ENCODE results near the gene CDC42SE1. TPM values are rescaled to one million over a fixed set of nuclear protein-coding genes. Genes with fewer than 3 reads are reported as not detected.

The CDC42SE1 gene
- 10 to 100 TPM; 13.2 to 31.7 (median 22.8) TPM for total RNA-seq

GRCh38 chr1:151059109-151060006 is at the start of gene CDC42SE1:
TSS of gene CDC42SE1 (minus strand) at chr1:151059622. CDS start at chr1:151055730, 3,892 bp downstream.
- Histone ChIP-seq H3K27ac (peak within 1 kb of the TSS; percentile 90 to 98 (median 94)), H3K9me3 (no peaks in the 10 kb centered on the region), H3K27me3 (no peaks in the 10 kb centered on the region), H3K36me3 (peaks cover 6 to 19% of the 10 kb centered on the region in 2 donors), H3K4me3 (peak within 1 kb of the TSS; percentile 90 to 98 (median 94)), H3K4me1 (peaks cover 28 to 35% of the 10 kb centered on the region in 2 donors)
- ATAC-seq (peak; percentile 89), DNase-seq (peak; percentile 64 to 75)
- in situ Hi-C loops (cut with MboI; ENCODE audit: low sequenced_read_pairs in 4 of 4): no loop called here
- intact Hi-C loops (cut with DNase I; ENCODE audit: low total_unique reads): loop anchor here (1.0 to 5.0 kb wide), 2 partner anchors 35 to 52 kb away; partner anchors contain the start of genes MINDY1 and PRUNE1
- TF ChIP-seq POLR2A (IDR thresholded peaks at IDR 0.05) (peak; percentile 88 to 94), CTCF (IDR thresholded peaks at IDR 0.05 in 4 of 5, conservative IDR thresholded peaks at IDR 0.05 in 1 of 5) (peak; percentile 77 to 94 (median 91))

GRCh38 chr1:151108331-151108730 is 48.9 kb upstream of the CDC42SE1 start:
- peaks cover 0 to under 1% of the 10 kb centered on the region in 2 donors for H3K4me1 ChIP-seq
- peaks cover 0 to 21% of the 10 kb centered on the region in 2 donors for H3K36me3 ChIP-seq
- TF ChIP-seq CTCF (IDR thresholded peaks at IDR 0.05 in 4 of 5, conservative IDR thresholded peaks at IDR 0.05 in 1 of 5) (no peak), POLR2A (IDR thresholded peaks at IDR 0.05) (no peak)
- no peaks in the 10 kb centered on the region for H3K9me3 ChIP-seq
- no peaks in the 10 kb centered on the region for H3K27me3 ChIP-seq
- ATAC-seq (no peak), DNase-seq (no peak)
- intact Hi-C loops (cut with DNase I; ENCODE audit: low total_unique reads): no loop called here
- in situ Hi-C loops (cut with MboI; ENCODE audit: low sequenced_read_pairs in 4 of 4): loop anchor here in 1 of 4 donors (10.0 kb wide), 1 partner anchor 46 kb away; the partner anchor contains the start of gene TNFAIP8L2
- no peak overlapping the region for H3K27ac ChIP-seq
- no peak overlapping the region for H3K4me3 ChIP-seq

DNA sequence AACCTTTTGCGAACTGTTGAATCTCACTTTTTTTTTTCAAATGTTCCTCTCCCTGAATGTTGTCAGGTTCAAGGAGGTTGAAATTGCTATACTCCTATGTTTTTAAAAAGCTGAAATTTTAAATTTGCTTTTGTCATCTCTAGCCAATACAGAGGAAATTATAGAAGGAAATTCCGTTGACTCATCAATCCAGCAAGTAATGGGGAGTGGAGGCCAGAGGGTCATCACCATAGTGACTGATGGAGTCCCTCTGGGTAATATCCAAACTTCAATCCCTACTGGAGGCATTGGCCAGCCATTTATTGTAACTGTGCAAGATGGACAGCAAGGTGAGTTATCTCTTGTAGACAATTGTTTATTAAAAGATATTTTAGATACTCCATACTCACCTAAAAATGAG is 47.5 kb upstream of the CDC42SE1 start:
- no peak overlapping the region for H3K4me3 ChIP-seq
- no peaks in the 10 kb centered on the region for H3K9me3 ChIP-seq
- TF ChIP-seq CTCF (IDR thresholded peaks at IDR 0.05 in 4 of 5, conservative IDR thresholded peaks at IDR 0.05 in 1 of 5): no peak
- TF ChIP-seq POLR2A (IDR thresholded peaks at IDR 0.05): no peak
- in situ Hi-C loops (cut with MboI; ENCODE audit: low sequenced_read_pairs in 4 of 4): loop anchor here in 1 of 4 donors (10.0 kb wide), 1 partner anchor 48 kb away; the partner anchor contains the start of gene TNFAIP8L2
- H3K36me3 ChIP-seq: peaks cover 0 to 15% of the 10 kb centered on the region in 2 donors
- no peaks in the 10 kb centered on the region for H3K27me3 ChIP-seq
- intact Hi-C loops (cut with DNase I; ENCODE audit: low total_unique reads): loop anchor here (2.0 kb wide), 1 partner anchor 22 kb away; no protein-coding TSS in a partner anchor
- no peak overlapping the region for H3K27ac ChIP-seq
- ATAC-seq (no peak), DNase-seq (no peak)
- no peaks in the 10 kb centered on the region for H3K4me1 ChIP-seq

DNA sequence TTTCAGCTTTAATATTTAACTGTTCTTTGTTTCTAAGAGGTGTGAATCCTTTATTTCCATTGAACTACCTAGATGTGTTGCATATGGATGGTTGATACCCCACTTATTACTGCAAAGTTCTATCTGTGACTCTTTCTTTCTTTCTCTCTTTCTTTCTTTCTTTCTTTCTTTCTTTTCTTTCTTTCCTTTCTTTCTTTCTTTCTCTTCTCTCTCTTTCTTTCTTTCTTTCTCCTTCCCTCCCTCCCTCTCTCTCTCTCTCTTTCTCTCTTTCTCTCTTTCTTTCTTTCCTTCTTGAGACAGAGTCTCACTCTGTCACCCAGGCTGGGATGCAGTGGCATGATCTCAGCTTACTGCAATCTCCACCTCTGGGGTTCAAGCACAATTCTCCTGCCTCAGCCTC is 45.2 kb upstream of the CDC42SE1 start:
- Histone ChIP-seq H3K4me3 (no peak overlapping the region), H3K4me1 (no peaks in the 10 kb centered on the region), H3K27ac (no peak overlapping the region), H3K9me3 (no peaks in the 10 kb centered on the region), H3K27me3 (no peaks in the 10 kb centered on the region), H3K36me3 (peaks cover 0 to 15% of the 10 kb centered on the region in 2 donors)
- in situ Hi-C loops (cut with MboI; ENCODE audit: low sequenced_read_pairs in 4 of 4): loop anchor here in 1 of 4 donors (10.0 kb wide), 1 partner anchor 50 kb away; the partner anchor contains the start of gene TNFAIP8L2
- ATAC-seq (no peak), DNase-seq (no peak)
- TF ChIP-seq CTCF (IDR thresholded peaks at IDR 0.05 in 4 of 5, conservative IDR thresholded peaks at IDR 0.05 in 1 of 5): no peak
- no peak for TF ChIP-seq POLR2A (IDR thresholded peaks at IDR 0.05)
- intact Hi-C loops (cut with DNase I; ENCODE audit: low total_unique reads): no loop called here
